A673 (cell line): ENCODE measurements around the gene ELL. TPM values are rescaled to one million over a fixed set of nuclear protein-coding genes. Genes with fewer than 3 reads are reported as not detected.

ENCODE experiments used
- BruUV-seq: library from RNA; stranded (reverse); fragments of 400-500 nt; replicated peaks from 2 replicates; lab custom pipeline; 2021; lab: Mats Ljungman, UMichigan
- CTCF ChIA-PET: fragments of 300-600 bp; sonication (Branson Sonifier 250); formaldehyde crosslinking; loops from one replicate; lab custom pipeline; 2022; ENCODE audit warnings: antibody characterized with exemption; lab: Charles Lee
- POLR2A ChIA-PET: fragments of 300-600 bp; sonication (Branson Sonifier 250); formaldehyde crosslinking; loops from one replicate; lab custom pipeline; 2022; ENCODE audit warnings: antibody characterized with exemption; ENCODE audit not compliant: low non-redundant PET; lab: Charles Lee
- DNase-seq: peaks from one replicate; pipeline ENCODE4 v3.0.0-alpha.2; 2015; ENCODE audit warnings: low spot score
- H3K27ac ChIP-seq: fragments of 200-600 bp; sonication (generic); 2 replicates; pipeline ENCODE4 v1.5.1; 2016; ENCODE audit warnings: mixed run types, low read depth, mild to moderate bottlenecking, mixed read lengths, antibody characterized with exemption, low read length; ENCODE audit not compliant: poor library complexity, severe bottlenecking
- H3K27me3 ChIP-seq: fragments of 200-600 bp; sonication (generic); replicated peaks from 2 replicates; pipeline ENCODE4 v1.6.1; 2017; ENCODE audit warnings: mixed run types, low read depth, mild to moderate bottlenecking, mixed read lengths, antibody characterized with exemption, low read length; ENCODE audit not compliant: insufficient read depth, poor library complexity
- H3K36me3 ChIP-seq: fragments of 200-600 bp; sonication (generic); 2 replicates; pipeline ENCODE4 v1.6.1; 2016; ENCODE audit warnings: mixed run types, mild to moderate bottlenecking, mixed read lengths, antibody characterized with exemption, low read length; ENCODE audit not compliant: insufficient read depth, poor library complexity, severe bottlenecking
- H3K4me1 ChIP-seq: fragments of 200-600 bp; sonication (generic); 2 replicates; pipeline ENCODE4 v1.6.1; 2017; ENCODE audit warnings: mixed run types, mild to moderate bottlenecking, mixed read lengths, antibody characterized with exemption, low read length; ENCODE audit not compliant: insufficient read depth, poor library complexity, severe bottlenecking
- H3K4me3 ChIP-seq: fragments of 200-600 bp; sonication (generic); 2 replicates; pipeline ENCODE4 v1.5.1; 2016; ENCODE audit warnings: low read depth, mixed run types, mild to moderate bottlenecking, mixed read lengths, low read length; ENCODE audit not compliant: poor library complexity, severe bottlenecking
- H3K9me3 ChIP-seq: fragments of 200-600 bp; sonication (generic); 2 replicates; pipeline ENCODE4 v1.6.1; 2016; ENCODE audit warnings: mixed run types, low read depth, mild to moderate bottlenecking, mixed read lengths, antibody characterized with exemption, low read length; ENCODE audit not compliant: poor library complexity, severe bottlenecking
- CTCF ChIP-seq: fragments of 300-800, 200-600 bp; sonication (generic); conservative IDR thresholded peaks from 2 replicates; pipeline ENCODE4 v1.5.1; 2017; ENCODE audit warnings: low read depth, mild to moderate bottlenecking, antibody characterized with exemption, low read length, moderate library complexity, mixed read lengths
- EZH2 ChIP-seq: fragments of 200-600 bp; sonication (generic); IDR thresholded peaks from 2 replicates; pipeline ENCODE4 v1.6.1; 2017; ENCODE audit warnings: borderline replicate concordance, low read depth, mild to moderate bottlenecking, mixed read lengths, antibody characterized with exemption, low read length; ENCODE audit not compliant: poor library complexity, severe bottlenecking
- intact Hi-C: fragments of 100-400 bp; cut with micrococcal nuclease; formaldehyde crosslinking; loops from one replicate; pipeline ENCODE4 v1.10.0; 2022; ENCODE audit not compliant: unreplicated experiment
- total RNA-seq: library from RNA; stranded (reverse); gene quantifications from 2 replicates; pipeline ENCODE4 v1.2.3, GENCODE V29; 2021

The ELL gene
- total RNA-seq, 1 experiment from 2014 or later, result 16.4 TPM

GRCh38 chr19:18558202-18558555 lies 36.3 kb upstream of the ELL start:
- no peak for DNase-seq
- TF ChIP-seq EZH2 (no peak), CTCF (no peak)
- CTCF ChIA-PET, result interaction anchor here (0.6 to 1.0 kb wide), 4 partner anchors 15 to 289 kb away, joined by 3 to 10 read pairs (median 4); partner anchors contain the start of gene ELL
- H3K4me3 ChIP-seq, result peak overlapping the region; percentile 87
- peaks cover 4% of the 10 kb centered on the region for H3K4me1 ChIP-seq
- peak overlapping the region; percentile 85 for H3K27ac ChIP-seq
- POLR2A ChIA-PET, result no interaction called here
- H3K27me3 ChIP-seq, result no peaks in the 10 kb centered on the region
- no TSS peak for BruUV-seq
- no peaks in the 10 kb centered on the region for H3K9me3 ChIP-seq
- H3K36me3 ChIP-seq, result peaks cover 15% of the 10 kb centered on the region
- intact Hi-C loops, result no loop called here

GRCh38 chr19:18557411-18558201 lies 35.7 kb upstream of the ELL start, which contains the start of gene KXD1:
KXD1 (plus strand) TSS chr19:18557870; CDS start chr19:18562057, 4,187 bp downstream.
- no TSS peak for BruUV-seq
- DNase-seq, result peak; percentile 99
- H3K36me3 ChIP-seq, result peaks cover 9% of the 10 kb centered on the region
- peak within 1 kb of the TSS; percentile 87 for H3K4me3 ChIP-seq
- intact Hi-C loops, result loop anchor here (1.0 kb wide), 1 partner anchor 35 kb away; the partner anchor contains the start of gene ELL
- ChIA-PET POLR2A (interaction anchor here (0.7 kb wide), 3 partner anchors 14 to 139 kb away, joined by 7 to 16 read pairs (median 10); partner anchors contain the start of gene UBA52), CTCF (interaction anchor here (0.7 to 1.0 kb wide), 3 partner anchors 73 to 369 kb away, joined by 3 to 4 read pairs (median 3); no protein-coding TSS in a partner anchor)
- H3K27me3 ChIP-seq, result no peaks in the 10 kb centered on the region
- peaks cover 4% of the 10 kb centered on the region for H3K4me1 ChIP-seq
- peak within 1 kb of the TSS; percentile 85 for H3K27ac ChIP-seq
- H3K9me3 ChIP-seq, result no peaks in the 10 kb centered on the region
- TF ChIP-seq CTCF, result no peak
- TF ChIP-seq EZH2, result no peak

GRCh38 chr19:18551631-18552030 lies 29.8 kb upstream of the ELL start:
- Histone ChIP-seq H3K4me3 (no peak overlapping the region), H3K27ac (no peak overlapping the region), H3K4me1 (no peaks in the 10 kb centered on the region), H3K27me3 (no peaks in the 10 kb centered on the region), H3K9me3 (no peaks in the 10 kb centered on the region), H3K36me3 (no peaks in the 10 kb centered on the region)
- intact Hi-C loops, result no loop called here
- ChIA-PET CTCF (interaction anchor here (0.6 kb wide), 1 partner anchor 295 kb away, joined by 4 read pairs; no protein-coding TSS in a partner anchor), POLR2A (no interaction called here)
- DNase-seq, result no peak
- BruUV-seq, result no TSS peak
- TF ChIP-seq EZH2 (no peak), CTCF (no peak)
